ENCODE data around the gene TSGA10IP.

The TSGA10IP gene

DNA sequence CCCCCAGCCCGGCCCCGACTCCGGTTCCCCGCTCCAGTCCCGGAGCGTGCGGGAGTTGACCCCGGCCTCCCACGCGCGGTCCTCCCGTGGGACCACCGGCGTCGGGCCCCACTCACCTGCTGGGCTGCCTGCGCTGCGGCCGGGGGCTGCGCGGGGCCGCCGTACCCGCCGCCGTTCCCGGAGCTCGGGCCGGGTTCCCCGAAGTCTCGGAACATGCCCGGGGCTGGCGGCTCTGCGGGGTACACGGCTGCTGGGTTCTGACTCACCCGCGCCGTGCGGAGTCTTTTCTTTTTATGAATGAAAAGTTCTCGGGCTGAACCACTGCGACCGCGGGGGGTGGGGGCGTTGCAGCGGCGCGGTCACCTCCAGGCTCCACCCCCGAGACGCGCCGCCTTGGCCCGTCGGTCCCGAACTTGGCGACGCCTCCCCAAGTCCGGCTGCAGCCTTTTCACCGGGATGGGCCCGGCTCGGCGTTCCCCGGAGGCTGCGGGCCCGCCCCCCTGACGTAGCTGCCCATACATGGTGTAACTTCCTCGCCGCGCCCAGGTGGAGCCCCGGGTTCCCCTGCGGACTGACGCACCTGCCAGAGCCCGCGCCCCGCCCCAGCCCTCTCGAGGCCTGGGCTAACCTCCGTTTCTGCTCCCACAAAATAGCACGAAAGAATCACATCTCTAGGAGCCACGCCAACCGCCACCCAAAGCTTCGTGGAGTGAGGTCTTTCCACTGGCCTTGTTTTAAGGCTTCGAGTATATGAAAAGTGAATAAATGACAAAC lies 45.0 kb upstream of the TSGA10IP start, which contains the start of gene FOSL1:
Gene FOSL1 (minus strand): TSS at position 264 of the 774 bp plus-strand sequence. CDS start 49 bp downstream, at position 215.
- peak; percentile 97 for DNase-seq (ENCODE audit: low read depth)
- TF ChIP-seq, protein P1, sequence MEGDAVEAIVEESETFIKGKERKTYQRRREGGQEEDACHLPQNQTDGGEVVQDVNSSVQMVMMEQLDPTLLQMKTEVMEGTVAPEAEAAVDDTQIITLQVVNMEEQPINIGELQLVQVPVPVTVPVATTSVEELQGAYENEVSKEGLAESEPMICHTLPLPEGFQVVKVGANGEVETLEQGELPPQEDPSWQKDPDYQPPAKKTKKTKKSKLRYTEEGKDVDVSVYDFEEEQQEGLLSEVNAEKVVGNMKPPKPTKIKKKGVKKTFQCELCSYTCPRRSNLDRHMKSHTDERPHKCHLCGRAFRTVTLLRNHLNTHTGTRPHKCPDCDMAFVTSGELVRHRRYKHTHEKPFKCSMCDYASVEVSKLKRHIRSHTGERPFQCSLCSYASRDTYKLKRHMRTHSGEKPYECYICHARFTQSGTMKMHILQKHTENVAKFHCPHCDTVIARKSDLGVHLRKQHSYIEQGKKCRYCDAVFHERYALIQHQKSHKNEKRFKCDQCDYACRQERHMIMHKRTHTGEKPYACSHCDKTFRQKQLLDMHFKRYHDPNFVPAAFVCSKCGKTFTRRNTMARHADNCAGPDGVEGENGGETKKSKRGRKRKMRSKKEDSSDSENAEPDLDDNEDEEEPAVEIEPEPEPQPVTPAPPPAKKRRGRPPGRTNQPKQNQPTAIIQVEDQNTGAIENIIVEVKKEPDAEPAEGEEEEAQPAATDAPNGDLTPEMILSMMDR (conservative IDR thresholded peaks at IDR 0.05; ENCODE audit: low read length), result no peak
- peak within 1 kb of the TSS; percentile 96 for H3K4me3 ChIP-seq (ENCODE audit: low read length)

DNA sequence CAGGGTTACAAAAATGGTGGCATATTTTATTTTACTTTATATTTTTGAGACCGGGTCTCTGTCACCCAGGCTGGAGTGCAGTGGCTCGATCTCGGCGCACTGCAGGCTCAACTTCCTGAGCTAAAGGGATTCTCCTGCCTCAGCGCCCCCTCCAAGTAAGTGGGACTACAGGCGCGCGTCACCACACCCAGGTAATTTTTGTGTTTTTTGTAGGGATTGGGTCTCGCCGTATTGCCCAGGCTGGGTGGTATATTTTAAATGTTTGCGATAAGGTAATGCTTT lies 44.4 kb upstream of the TSGA10IP start:
- TF ChIP-seq, protein P1 (conservative IDR thresholded peaks at IDR 0.05; ENCODE audit: low read length), result no peak
- DNase-seq (ENCODE audit: low read depth), result no peak
- peak overlapping the region; percentile 43; the same call in 1 of the 2 replicates for H3K4me3 ChIP-seq (ENCODE audit: low read length)

DNA sequence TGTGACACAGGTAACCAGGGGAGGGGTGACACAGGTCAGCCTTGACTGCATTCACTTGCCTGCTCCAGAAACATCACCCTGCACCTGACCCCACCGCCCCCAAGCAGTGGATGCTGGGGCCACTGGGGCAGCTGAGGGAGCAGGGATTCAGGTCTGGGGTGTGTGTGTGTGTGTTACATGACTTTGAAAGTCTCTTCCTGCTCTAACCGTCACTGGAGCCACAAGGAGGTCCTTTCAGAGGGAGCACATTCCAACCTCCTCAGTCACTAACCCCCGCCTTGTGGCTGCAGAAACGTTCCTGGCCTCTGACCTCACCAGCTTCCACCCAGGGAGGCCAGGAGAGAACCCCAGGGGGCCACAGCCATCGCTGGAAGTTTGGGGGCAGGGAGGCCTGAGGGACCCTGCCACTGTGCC lies 42.2 kb upstream of the TSGA10IP start:
- peak; percentile 93 for DNase-seq (ENCODE audit: low read depth)
- peak overlapping the region; percentile 12; the same call in 1 of the 2 replicates for H3K4me3 ChIP-seq (ENCODE audit: low read length)

DNA sequence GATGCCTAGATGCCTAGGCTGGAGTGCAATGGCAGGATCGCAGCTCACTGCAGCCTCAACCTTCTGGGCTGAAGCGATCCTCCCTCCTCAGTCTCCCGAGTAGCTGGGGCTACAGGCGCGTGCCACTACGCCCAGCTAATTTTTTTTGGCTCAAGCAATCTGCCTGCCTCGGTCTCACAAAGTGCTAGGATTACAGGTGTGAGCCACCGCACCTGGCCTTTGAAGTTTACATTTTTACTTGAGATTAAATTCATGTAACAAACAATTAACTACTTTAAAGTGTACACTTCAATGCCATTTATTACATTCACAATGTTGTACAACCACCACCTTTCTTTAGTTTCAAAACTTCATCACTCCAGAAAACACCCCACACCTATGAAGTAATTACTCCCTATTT lies 41.6 kb upstream of the TSGA10IP start:
- no peak for DNase-seq (ENCODE audit: low read depth)
- TF ChIP-seq, protein P1 (conservative IDR thresholded peaks at IDR 0.05; ENCODE audit: low read length), result no peak
- no peak overlapping the region for H3K4me3 ChIP-seq (ENCODE audit: low read length)

More for the DNA sequence above, 42.2 kb upstream of the TSGA10IP start:
- TF ChIP-seq, protein P1 (conservative IDR thresholded peaks at IDR 0.05; ENCODE audit: low read length), result no peak

DNA sequence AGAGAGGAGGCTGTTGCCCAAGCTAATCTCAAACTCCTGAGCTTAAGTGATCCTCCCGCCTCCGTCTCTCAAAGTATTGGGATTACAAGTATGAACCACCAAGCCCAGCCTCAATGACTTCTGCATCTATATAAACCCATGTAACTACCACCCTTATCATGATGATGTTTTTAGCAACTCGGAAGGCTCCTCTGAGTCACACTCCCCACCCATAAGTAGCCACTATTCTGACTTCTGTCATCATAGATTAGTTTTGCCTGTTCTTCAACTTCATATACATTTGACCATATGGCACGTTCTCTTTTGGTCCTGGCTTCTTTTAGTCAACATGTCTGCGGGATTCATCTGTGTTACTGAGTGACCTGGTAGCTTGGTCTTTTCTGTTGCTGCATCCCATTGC lies 38.7 kb upstream of the TSGA10IP start:
- TF ChIP-seq, protein P1 (conservative IDR thresholded peaks at IDR 0.05; ENCODE audit: low read length), result no peak
- DNase-seq (ENCODE audit: low read depth), result no peak
- H3K4me3 ChIP-seq (ENCODE audit: low read length), result no peak overlapping the region

DNA sequence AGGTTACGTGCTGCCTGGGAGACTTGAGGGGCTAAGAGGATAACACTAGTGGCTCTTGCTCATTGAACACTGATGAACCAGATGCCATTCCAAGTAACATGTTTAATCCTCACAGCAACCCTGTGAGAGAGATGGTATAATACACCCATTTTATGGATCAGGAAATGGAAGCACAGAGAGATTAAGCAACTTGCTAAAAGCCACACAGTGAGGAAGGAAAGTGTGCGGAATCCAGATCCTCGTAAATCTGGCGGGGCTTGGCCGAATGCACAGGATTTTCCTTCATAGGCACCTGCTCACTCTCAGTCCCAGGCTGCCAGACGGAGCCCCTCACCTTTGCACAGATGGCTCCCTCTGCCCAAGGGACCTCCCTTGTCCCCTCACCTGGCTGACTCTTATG lies 37.4 kb upstream of the TSGA10IP start:
- no peak for DNase-seq (ENCODE audit: low read depth)
- H3K4me3 ChIP-seq (ENCODE audit: low read length), result no peak overlapping the region
- TF ChIP-seq, protein P1 (conservative IDR thresholded peaks at IDR 0.05; ENCODE audit: low read length), result no peak
